Brain microvascular endothelial cell (primary cell): ENCODE measurements around the gene ITGA7.
A peak's percentile ranks its signal among the peaks of the same experiment; 100 is the strongest.

ENCODE experiments used
- DNase-seq: peaks from one replicate; pipeline ENCODE4 v3.0.0-alpha.2; 2020
- H3K27ac ChIP-seq: fragments of 250-450 bp; sonication (Bioruptor Pico); 2 replicates; pipeline ENCODE4 v1.5.1; 2020; ENCODE audit warnings: mild to moderate bottlenecking, moderate library complexity
- H3K27me3 ChIP-seq: fragments of 250-450 bp; sonication (Bioruptor Pico); replicated peaks from 2 replicates; pipeline ENCODE4 v1.5.1; 2020; ENCODE audit warnings: mild to moderate bottlenecking
- H3K36me3 ChIP-seq: fragments of 250-450 bp; sonication (Bioruptor Pico); replicated peaks from 2 replicates; pipeline ENCODE4 v1.5.1; 2020; ENCODE audit warnings: mild to moderate bottlenecking
- H3K4me3 ChIP-seq: 2 replicates; pipeline ENCODE4 v1.5.1; 2011; ENCODE audit warnings: low read depth, mild to moderate bottlenecking, control low read depth, low read length, moderate library complexity
- in situ Hi-C: cut with HindIII; loops from 2 replicates; pipeline ENCODE4 v1.10.0; 2017; ENCODE audit warnings: low sequenced_read_pairs, low pct_ligation_motif_present
- TF ChIP-seq, protein P1 (sequence below): IDR thresholded peaks from 2 replicates; pipeline ENCODE4 v1.5.1; 2011; ENCODE audit warnings: low read depth, mild to moderate bottlenecking, moderate library complexity, low read length, control low read depth, inconsistent platforms; ENCODE audit errors: missing control alignments

ITGA7 gene

DNA sequence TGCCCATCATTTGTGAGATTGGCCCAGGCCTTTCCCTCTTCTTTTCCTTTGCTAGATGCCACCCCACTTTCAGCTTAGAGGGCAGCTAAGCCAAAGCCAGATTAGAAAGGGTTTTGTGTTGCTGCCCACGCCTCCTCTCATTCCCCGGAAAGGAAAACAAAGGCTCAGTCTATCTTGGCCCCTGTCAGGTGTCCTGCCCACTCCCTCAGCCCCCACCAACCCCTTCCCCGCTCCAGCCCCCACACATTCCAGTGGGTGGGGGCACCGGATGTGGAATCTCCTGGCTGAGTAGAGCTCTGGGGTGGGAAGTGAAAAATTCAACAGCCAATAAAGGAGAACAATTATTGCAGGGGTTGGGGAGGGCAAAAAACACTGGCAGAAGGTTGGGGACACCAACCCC lies 10.3 kb upstream of the ITGA7 start:
- Histone ChIP-seq H3K27me3 (no peaks in the 10 kb centered on the region), H3K4me3 (peak overlapping the region; percentile 1), H3K27ac (peak overlapping the region; percentile 62), H3K36me3 (peaks cover 4% of the 10 kb centered on the region)
- in situ Hi-C loops = no loop called here
- TF ChIP-seq, protein P1, sequence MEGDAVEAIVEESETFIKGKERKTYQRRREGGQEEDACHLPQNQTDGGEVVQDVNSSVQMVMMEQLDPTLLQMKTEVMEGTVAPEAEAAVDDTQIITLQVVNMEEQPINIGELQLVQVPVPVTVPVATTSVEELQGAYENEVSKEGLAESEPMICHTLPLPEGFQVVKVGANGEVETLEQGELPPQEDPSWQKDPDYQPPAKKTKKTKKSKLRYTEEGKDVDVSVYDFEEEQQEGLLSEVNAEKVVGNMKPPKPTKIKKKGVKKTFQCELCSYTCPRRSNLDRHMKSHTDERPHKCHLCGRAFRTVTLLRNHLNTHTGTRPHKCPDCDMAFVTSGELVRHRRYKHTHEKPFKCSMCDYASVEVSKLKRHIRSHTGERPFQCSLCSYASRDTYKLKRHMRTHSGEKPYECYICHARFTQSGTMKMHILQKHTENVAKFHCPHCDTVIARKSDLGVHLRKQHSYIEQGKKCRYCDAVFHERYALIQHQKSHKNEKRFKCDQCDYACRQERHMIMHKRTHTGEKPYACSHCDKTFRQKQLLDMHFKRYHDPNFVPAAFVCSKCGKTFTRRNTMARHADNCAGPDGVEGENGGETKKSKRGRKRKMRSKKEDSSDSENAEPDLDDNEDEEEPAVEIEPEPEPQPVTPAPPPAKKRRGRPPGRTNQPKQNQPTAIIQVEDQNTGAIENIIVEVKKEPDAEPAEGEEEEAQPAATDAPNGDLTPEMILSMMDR = no peak
- no peak for DNase-seq

GRCh38 chr12:55717011-55718007 lies 9.6 kb upstream of the ITGA7 start:
- Histone ChIP-seq H3K36me3 (no peaks in the 10 kb centered on the region), H3K27ac (peak overlapping the region; percentile 62), H3K4me3 (peak overlapping the region; percentile 79), H3K27me3 (no peaks in the 10 kb centered on the region)
- TF ChIP-seq, protein P1 = no peak
- DNase-seq = peak; percentile 74
- in situ Hi-C loops = no loop called here

- DNase-seq = no peak
- Histone ChIP-seq H3K27me3 (no peaks in the 10 kb centered on the region), H3K27ac (peak overlapping the region; percentile 78), H3K36me3 (no peaks in the 10 kb centered on the region), H3K4me3 (peak overlapping the region; percentile 79)
- in situ Hi-C loops = no loop called here
- TF ChIP-seq, protein P1 = no peak
Measured at GRCh38 chr12:55716582-55716957, 8.9 kb upstream of the ITGA7 start.

DNA sequence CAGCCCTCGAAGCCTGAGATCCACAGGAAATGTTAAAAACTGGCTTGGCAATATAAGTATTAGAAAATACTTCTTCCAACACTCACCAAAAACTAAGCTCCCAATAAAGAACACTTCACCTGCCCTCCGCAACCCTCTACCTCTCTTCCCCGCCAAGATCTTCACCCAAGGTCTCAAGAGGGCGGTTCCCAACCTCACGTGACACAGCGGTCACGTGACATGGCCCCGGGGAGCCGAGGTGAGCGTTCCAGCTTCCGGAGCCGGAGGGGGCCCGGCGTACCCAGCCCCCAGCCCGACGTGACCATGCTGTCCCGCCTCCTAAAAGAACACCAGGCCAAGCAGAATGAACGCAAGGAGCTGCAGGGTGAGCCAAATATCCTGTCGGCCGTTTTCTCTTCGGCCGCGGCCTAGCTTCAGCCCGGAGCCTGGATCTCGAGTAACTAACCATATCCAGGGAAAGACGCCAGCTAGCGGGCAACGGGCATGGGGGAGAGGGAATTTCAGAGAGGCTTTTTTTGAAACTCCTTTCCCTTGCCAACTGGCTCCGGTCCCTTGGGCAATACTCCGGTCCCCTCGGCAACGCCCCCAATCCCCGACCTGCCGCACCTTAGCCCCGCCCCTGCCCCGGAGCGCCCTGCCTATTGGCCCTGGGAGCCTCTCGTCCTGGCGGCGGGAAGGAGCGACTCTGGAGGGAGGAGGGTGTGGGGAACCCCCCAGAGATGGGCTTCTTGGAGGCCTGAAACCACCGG lies 8.3 kb upstream of the ITGA7 start, which contains the start of gene BLOC1S1:
Gene BLOC1S1 (plus strand): TSS at position 214 of the 749 bp plus-strand sequence. CDS start 6 bp downstream, at position 220.
- TF ChIP-seq, protein P1 = no peak
- in situ Hi-C loops = no loop called here
- peak within 1 kb of the TSS; percentile 78 for H3K27ac ChIP-seq

DNA sequence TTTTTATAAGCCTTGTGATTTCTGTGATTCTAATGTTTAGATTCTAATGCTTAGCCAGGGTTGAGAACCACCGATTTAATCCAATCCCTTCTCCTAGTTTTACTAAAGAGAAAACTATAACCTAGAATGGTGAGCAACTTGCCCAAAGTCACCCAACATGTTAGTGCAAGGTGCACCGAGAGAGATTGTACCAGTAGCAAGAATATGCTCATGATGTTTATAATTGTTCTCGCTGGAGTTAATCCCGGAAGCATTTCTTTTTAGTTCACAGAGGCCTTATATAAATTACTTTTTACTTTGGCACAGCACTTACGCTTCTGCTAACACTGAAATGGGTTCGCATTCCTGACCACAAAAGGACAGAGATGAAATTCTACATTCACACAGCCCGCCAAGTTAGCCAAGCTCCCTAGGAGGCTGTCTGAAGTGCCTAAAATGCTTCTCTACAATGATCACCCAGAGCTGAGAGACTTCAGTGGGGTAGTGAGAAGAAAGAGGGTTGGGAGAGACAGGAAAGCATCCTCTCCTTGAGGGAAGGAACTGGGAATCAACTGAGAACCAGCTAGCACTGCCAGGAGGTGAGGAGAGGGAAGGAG lies 7.6 kb upstream of the ITGA7 start:
- Histone ChIP-seq H3K4me3 (peak overlapping the region; percentile 79), H3K27ac (peak overlapping the region; percentile 78), H3K27me3 (peaks cover 1% of the 10 kb centered on the region), H3K36me3 (no peaks in the 10 kb centered on the region)
- in situ Hi-C loops = no loop called here
- DNase-seq = no peak
- TF ChIP-seq, protein P1 = no peak

More for the DNA sequence above, 8.3 kb upstream of the ITGA7 start, which contains the start of gene BLOC1S1:
- DNase-seq = peak; percentile 71
- Histone ChIP-seq H3K27me3 (no peaks in the 10 kb centered on the region), H3K4me3 (peak within 1 kb of the TSS; percentile 79), H3K36me3 (no peaks in the 10 kb centered on the region)
